Right renal pelvis (tissue), 4 donors: Measurements from ENCODE around the gene APOL3. TPM values are rescaled to one million over a fixed set of nuclear protein-coding genes. Genes with fewer than 3 reads are reported as not detected.
"Not testable (repeated sequence)": the region's sequence is repeated elsewhere in the genome, so short reads cannot be mapped to it uniquely, and the experiment has no call there.

Experiments
- DNase-seq, 4 donors: peaks; one replicate each; pipeline ENCODE4 v3.0.0-alpha.2; 2013; ENCODE audit warnings: low read depth in 4 of 4, low spot score in 3 of 4, missing footprints in 1 of 4
- polyA plus RNA-seq, 4 donors: library from polyadenylated mRNA; unstranded; fragments of 120-200 nt; gene quantifications; one replicate each; pipeline ENCODE4 v1.2.1, GENCODE V29; 2013; ENCODE audit not compliant: insufficient read length in 4 of 4

Gene APOL3
- polyA plus RNA-seq, 4 donors: 13.3 to 17.9 (median 14.8) TPM

GRCh38 chr22:36106910-36107309 is 53.6 kb downstream of the APOL3 start:
- no peak for DNase-seq

GRCh38 chr22:36104988-36105387 is 55.6 kb downstream of the APOL3 start:
- no peak for DNase-seq

GRCh38 chr22:36104435-36104834 is 56.1 kb downstream of the APOL3 start:
- DNase-seq: no peak

- no peak for DNase-seq
Measured at GRCh38 chr22:36103891-36104290, 56.7 kb downstream of the APOL3 start.

GRCh38 chr22:36102995-36103394 is 57.6 kb downstream of the APOL3 start:
- no peak for DNase-seq

- no peak for DNase-seq
Measured at GRCh38 chr22:36101756-36102155, 58.8 kb downstream of the APOL3 start.

- DNase-seq: not testable (repeated sequence)
Measured at GRCh38 chr22:36100908-36101307, 59.6 kb downstream of the APOL3 start.

- no peak for DNase-seq
Measured at GRCh38 chr22:36100134-36100824, 60.3 kb downstream of the APOL3 start.

GRCh38 chr22:36099561-36099960 is 61.0 kb downstream of the APOL3 start:
- not testable (repeated sequence) for DNase-seq

- no peak for DNase-seq
Measured at GRCh38 chr22:36097880-36098279, 62.7 kb downstream of the APOL3 start.

GRCh38 chr22:36090772-36091171 is 69.8 kb downstream of the APOL3 start:
- not testable (repeated sequence) for DNase-seq

Other genes with a start within 250 kb of the APOL3 start
- 100 to 1,000 TPM; 118 to 139 (median 129) TPM for gene RBFOX2, start 131.9 kb downstream of the APOL3 start, polyA plus RNA-seq
- gene APOL4, start 41.1 kb upstream of the APOL3 start, polyA plus RNA-seq: 10 to 100 TPM in 1 of 4 donors, 1 to 10 TPM in 3; 6.2 to 10.5 (median 9.3) TPM
- gene APOL2, start 78.8 kb upstream of the APOL3 start, polyA plus RNA-seq: 10 to 100 TPM; 22.2 to 30.6 (median 28.0) TPM
- 10 to 100 TPM; 11.0 to 15.7 (median 12.4) TPM for gene APOL1, start 92.4 kb upstream of the APOL3 start, polyA plus RNA-seq
- 100 to 1,000 TPM; 269 to 312 (median 292) TPM for gene MYH9, start 227.2 kb upstream of the APOL3 start, polyA plus RNA-seq